ENCODE data around the gene KRT71.

KRT71 gene

GRCh38 chr12:52495389-52495788, 57.6 kb downstream of the KRT71 start:
- no peak for DNase-seq

- DNase-seq = no peak
Measured at GRCh38 chr12:52494518-52494917, 58.4 kb downstream of the KRT71 start.

GRCh38 chr12:52494100-52494499, 58.8 kb downstream of the KRT71 start:
- no peak for DNase-seq

Measured in effector CD8-positive, alpha-beta T cell (primary cell).